Stimulated activated naive CD8-positive, alpha-beta T cell treated with anti-CD3 and anti-CD28 coated beads, Interleukin-15, amount 100 ng/mL, for 72 hours (primary cell): ENCODE results near the gene MS4A2.
"Not testable (repeated sequence)": the region's sequence is repeated elsewhere in the genome, so short reads cannot be mapped to it uniquely, and the experiment has no call there.

Experiments used
- ATAC-seq: fragments of 150-1000 bp; cut with Tn5 transposase; 2 replicates; pipeline ENCODE4 v1.10.0; 2021; ENCODE audit warnings: mild to moderate bottlenecking, moderate library complexity
- DNase-seq, 2 donors: peaks; one replicate each; pipeline ENCODE4 v3.0.0; 2021 to 2022
- H3K27ac Mint-ChIP-seq, 2 donors: one replicate each; pipeline ENCODE4 v1.8.0; 2022; ENCODE audit warnings: mild to moderate bottlenecking in 2 of 2, mixed read lengths in 2 of 2, moderate library complexity in 2 of 2
- H3K27me3 Mint-ChIP-seq: one replicate; pipeline ENCODE4 v1.8.0; 2022; ENCODE audit warnings: mixed read lengths
- H3K4me1 Mint-ChIP-seq: one replicate; pipeline ENCODE4 v1.8.0; 2022; ENCODE audit warnings: mild to moderate bottlenecking, mixed read lengths
- H3K4me3 Mint-ChIP-seq, 2 donors: one replicate each; pipeline ENCODE4 v1.8.0; 2022; ENCODE audit warnings: mild to moderate bottlenecking in 2 of 2, mixed read lengths in 2 of 2, moderate library complexity in 1 of 2
- H3K9me3 Mint-ChIP-seq, 2 donors: one replicate each; pipeline ENCODE4 v1.8.0; 2022; ENCODE audit warnings: mixed read lengths in 2 of 2

MS4A2 gene

GRCh38 chr11:60088364-60088763 is at the start of gene MS4A2:
MS4A2 (plus strand) TSS chr11:60088664; CDS start chr11:60088766, 102 bp downstream.
- no peak within 1 kb of the TSS for H3K27ac Mint-ChIP-seq
- H3K27me3 Mint-ChIP-seq = peaks cover 39% of the 10 kb centered on the region
- no peak for DNase-seq
- ATAC-seq = no peak
- H3K4me3 Mint-ChIP-seq = no peak within 1 kb of the TSS
- no peaks in the 10 kb centered on the region for H3K4me1 Mint-ChIP-seq
- no peaks in the 10 kb centered on the region for H3K9me3 Mint-ChIP-seq

DNA sequence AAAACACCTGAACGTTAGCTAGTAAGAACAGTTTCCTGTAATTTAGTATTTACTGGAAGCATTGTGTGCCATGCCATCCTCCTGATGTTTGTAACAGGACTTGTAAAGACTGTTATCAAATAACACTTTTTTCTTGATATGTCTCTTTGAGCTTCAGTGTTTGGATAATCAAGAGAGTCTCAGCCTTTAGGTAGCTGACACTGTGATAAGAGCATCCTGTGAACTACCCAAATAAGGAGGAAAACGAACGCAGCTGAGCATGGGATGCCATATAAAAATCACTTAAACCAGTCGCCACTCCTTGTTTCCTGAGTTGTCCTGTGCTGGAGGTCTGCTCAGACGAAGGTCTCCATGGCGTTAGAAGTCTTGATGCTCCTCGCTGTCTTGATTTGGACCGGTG is 48.4 kb upstream of the MS4A2 start, which contains the start of gene OOSP2:
Gene OOSP2 (plus strand): TSS at position 301 of the 400 bp plus-strand sequence. CDS start 51 bp downstream, at position 352.
- H3K27ac Mint-ChIP-seq = no peak within 1 kb of the TSS
- H3K4me3 Mint-ChIP-seq = no peak within 1 kb of the TSS
- H3K4me1 Mint-ChIP-seq = no peaks in the 10 kb centered on the region
- DNase-seq (no peak), ATAC-seq (no peak)
- H3K27me3 Mint-ChIP-seq = no peaks in the 10 kb centered on the region
- H3K9me3 Mint-ChIP-seq = no peaks in the 10 kb centered on the region

- not testable (repeated sequence) for H3K27ac Mint-ChIP-seq, ATAC-seq, H3K4me3 Mint-ChIP-seq, DNase-seq, H3K4me1 Mint-ChIP-seq, H3K9me3 Mint-ChIP-seq
- H3K27me3 Mint-ChIP-seq = peaks cover 22% of the 10 kb centered on the region
Measured at GRCh38 chr11:60050422-60050821, 38.0 kb upstream of the MS4A2 start.

DNA sequence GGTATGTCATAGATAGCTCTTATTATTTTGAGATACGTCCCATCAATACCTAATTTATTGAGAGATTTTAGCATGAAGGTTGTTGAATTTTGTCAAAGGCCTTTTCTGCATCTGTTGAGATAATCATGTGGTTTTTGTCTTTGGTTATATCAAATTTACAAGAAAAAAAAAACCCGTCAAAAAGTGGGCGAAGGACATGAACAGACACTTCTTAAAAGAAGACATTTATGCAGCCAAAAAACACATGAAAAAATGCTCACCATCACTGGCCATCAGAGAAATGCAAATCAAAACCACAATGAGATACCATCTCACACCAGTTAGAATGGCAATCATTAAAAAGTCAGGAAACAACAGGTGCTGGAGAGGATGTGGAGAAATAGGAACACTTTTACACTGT is 37.6 kb upstream of the MS4A2 start:
- peaks cover 18% of the 10 kb centered on the region for H3K27me3 Mint-ChIP-seq
- H3K27ac Mint-ChIP-seq, H3K4me1 Mint-ChIP-seq, DNase-seq, ATAC-seq, H3K4me3 Mint-ChIP-seq, H3K9me3 Mint-ChIP-seq: not testable (repeated sequence)

GRCh38 chr11:60056349-60056969 is 32.0 kb upstream of the MS4A2 start, which contains the start of gene MS4A3:
MS4A3 (plus strand) TSS chr11:60056665; CDS start chr11:60061161, 4,496 bp downstream.
- H3K27me3 Mint-ChIP-seq = peaks cover 8% of the 10 kb centered on the region
- H3K9me3 Mint-ChIP-seq = peaks cover 0 to 7% of the 10 kb centered on the region in 2 donors
- no peak within 1 kb of the TSS for H3K4me3 Mint-ChIP-seq
- H3K4me1 Mint-ChIP-seq = peaks cover 6% of the 10 kb centered on the region
- no peak for ATAC-seq
- H3K27ac Mint-ChIP-seq = no peak within 1 kb of the TSS
- no peak for DNase-seq

DNA sequence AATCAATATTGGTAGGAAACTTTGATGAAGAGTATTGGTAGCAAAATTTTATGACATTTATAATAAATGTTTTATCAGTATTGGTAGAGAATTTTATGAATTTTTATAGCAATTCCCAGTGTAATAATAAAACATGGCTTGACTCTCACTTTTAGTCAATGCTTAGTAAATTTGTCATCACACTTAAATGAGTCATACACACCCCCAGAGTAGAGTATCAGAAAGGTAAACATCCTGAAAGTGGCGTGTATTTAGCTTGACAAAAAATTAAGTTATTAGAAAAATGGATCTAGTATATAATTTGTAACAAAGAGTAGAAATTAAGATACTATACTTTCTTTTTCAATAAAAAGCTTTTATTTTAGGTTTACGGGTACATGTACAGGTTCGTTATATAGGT is 29.4 kb upstream of the MS4A2 start:
- DNase-seq (no peak), ATAC-seq (peak; percentile 53)
- H3K27ac Mint-ChIP-seq = no peak overlapping the region
- H3K27me3 Mint-ChIP-seq = peaks cover 15% of the 10 kb centered on the region
- peaks cover 6% of the 10 kb centered on the region for H3K4me1 Mint-ChIP-seq
- H3K4me3 Mint-ChIP-seq = no peak overlapping the region
- peaks cover 0 to 7% of the 10 kb centered on the region in 2 donors for H3K9me3 Mint-ChIP-seq

- peaks cover 0 to 7% of the 10 kb centered on the region in 2 donors for H3K9me3 Mint-ChIP-seq
- peaks cover 6% of the 10 kb centered on the region for H3K4me1 Mint-ChIP-seq
- DNase-seq = no peak
- no peak overlapping the region for H3K4me3 Mint-ChIP-seq
- peak overlapping the region in 1 of 2 donors; percentile 13 for H3K27ac Mint-ChIP-seq
- ATAC-seq = no peak
- H3K27me3 Mint-ChIP-seq = peaks cover 13% of the 10 kb centered on the region
Measured at GRCh38 chr11:60059521-60060240, 28.8 kb upstream of the MS4A2 start.

GRCh38 chr11:60064111-60064510 is 24.4 kb upstream of the MS4A2 start:
- H3K27me3 Mint-ChIP-seq = peaks cover 7% of the 10 kb centered on the region
- H3K4me3 Mint-ChIP-seq = no peak overlapping the region
- H3K4me1 Mint-ChIP-seq = peaks cover 6% of the 10 kb centered on the region
- DNase-seq (no peak), ATAC-seq (no peak)
- peaks cover 0 to 7% of the 10 kb centered on the region in 2 donors for H3K9me3 Mint-ChIP-seq
- no peak overlapping the region for H3K27ac Mint-ChIP-seq

- no peaks in the 10 kb centered on the region for H3K9me3 Mint-ChIP-seq
- no peak for DNase-seq
- no peak overlapping the region for H3K27ac Mint-ChIP-seq
- peaks cover 7% of the 10 kb centered on the region for H3K27me3 Mint-ChIP-seq
- ATAC-seq = no peak
- H3K4me1 Mint-ChIP-seq = no peaks in the 10 kb centered on the region
- no peak overlapping the region for H3K4me3 Mint-ChIP-seq
Measured at GRCh38 chr11:60065801-60066200, 22.7 kb upstream of the MS4A2 start.

DNA sequence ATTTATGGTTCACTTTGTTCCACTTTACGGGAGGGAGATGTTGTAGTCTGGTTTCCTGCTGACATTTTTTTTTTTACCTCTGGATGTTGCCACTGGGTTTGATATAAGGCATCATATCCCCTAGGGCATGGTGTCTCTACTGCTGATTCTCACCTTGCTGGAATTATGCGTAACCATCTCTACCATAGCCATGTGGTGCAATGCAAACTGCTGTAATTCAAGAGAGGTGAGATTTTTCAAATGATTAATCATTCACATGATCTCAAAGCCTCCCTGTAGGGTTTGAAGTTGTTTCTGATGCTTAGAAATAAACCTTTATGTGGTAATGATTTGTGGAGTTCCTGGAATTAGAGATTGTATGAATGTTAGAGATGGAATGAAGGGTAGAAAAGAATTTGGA is 19.0 kb upstream of the MS4A2 start:
- no peak overlapping the region for H3K27ac Mint-ChIP-seq
- H3K4me3 Mint-ChIP-seq = no peak overlapping the region
- no peak for DNase-seq

GRCh38 chr11:60071644-60072043 is 16.8 kb upstream of the MS4A2 start:
- H3K27ac Mint-ChIP-seq, H3K9me3 Mint-ChIP-seq, ATAC-seq, H3K4me3 Mint-ChIP-seq, H3K27me3 Mint-ChIP-seq, H3K4me1 Mint-ChIP-seq, DNase-seq: not testable (repeated sequence)

More for the DNA sequence above, 19.0 kb upstream of the MS4A2 start:
- H3K27me3 Mint-ChIP-seq = peaks cover 7% of the 10 kb centered on the region
- ATAC-seq = no peak
- H3K9me3 Mint-ChIP-seq = peaks cover 0 to 5% of the 10 kb centered on the region in 2 donors
- H3K4me1 Mint-ChIP-seq = no peaks in the 10 kb centered on the region

DNA sequence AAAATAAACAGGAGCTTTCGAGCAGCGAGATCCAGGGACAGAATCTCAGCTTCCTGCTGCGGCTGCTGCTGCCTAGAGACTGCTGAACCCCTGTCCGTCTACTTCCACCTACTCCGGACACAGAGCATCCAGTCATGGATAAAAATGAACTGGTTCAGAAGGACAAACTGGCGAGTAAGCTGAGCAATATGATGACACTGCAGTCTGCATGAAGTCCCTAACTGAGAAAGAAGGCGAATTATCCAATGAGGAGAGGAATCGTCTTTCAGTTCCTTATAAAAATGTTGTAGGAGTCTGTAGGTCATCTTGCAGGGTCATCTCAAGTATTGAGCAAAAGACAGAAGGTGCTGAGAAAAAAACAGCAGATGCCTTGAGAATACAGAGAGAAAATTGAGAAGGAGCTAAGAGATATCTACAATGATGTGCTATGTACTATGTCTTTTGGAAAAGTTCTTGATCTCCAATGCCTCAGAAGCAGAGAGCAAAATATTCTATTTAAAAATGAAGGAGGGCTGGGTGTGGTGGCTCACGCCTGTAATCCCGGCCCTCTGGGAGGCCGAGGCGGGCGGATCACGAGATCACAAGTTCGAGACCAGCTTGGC is 11.1 kb upstream of the MS4A2 start:
- no peak overlapping the region for H3K4me3 Mint-ChIP-seq
- no peaks in the 10 kb centered on the region for H3K4me1 Mint-ChIP-seq
- H3K27ac Mint-ChIP-seq = no peak overlapping the region
- DNase-seq = no peak
- peaks cover 10% of the 10 kb centered on the region for H3K27me3 Mint-ChIP-seq
- H3K9me3 Mint-ChIP-seq = peaks cover 4 to 7% of the 10 kb centered on the region in 2 donors
- ATAC-seq = no peak

GRCh38 chr11:60077981-60078380 is 10.5 kb upstream of the MS4A2 start:
- no peaks in the 10 kb centered on the region for H3K4me1 Mint-ChIP-seq
- no peak for ATAC-seq

DNA sequence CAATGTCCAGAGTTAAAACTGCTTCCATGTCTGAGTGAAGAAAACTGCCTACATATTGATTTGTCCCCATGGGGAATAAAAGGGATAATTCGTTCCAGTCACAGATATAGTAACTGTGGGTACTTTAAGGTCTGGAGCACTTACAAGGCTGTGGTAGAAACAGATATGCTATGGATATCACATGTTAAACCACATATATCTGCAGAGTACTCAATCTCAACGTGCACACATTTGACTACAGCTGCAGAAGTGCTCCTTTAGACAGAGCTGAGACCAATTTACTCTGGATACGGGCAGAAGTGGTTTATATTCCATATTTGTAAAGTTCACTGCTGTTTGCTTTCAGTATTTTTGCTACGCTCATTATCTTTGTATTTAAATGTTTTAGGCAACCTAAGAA is 9.7 kb upstream of the MS4A2 start:
- DNase-seq (no peak), ATAC-seq (no peak)
- H3K27ac Mint-ChIP-seq = no peak overlapping the region
- H3K4me1 Mint-ChIP-seq = no peaks in the 10 kb centered on the region
- H3K9me3 Mint-ChIP-seq = peaks cover 4 to 7% of the 10 kb centered on the region in 2 donors
- H3K4me3 Mint-ChIP-seq = no peak overlapping the region
- peaks cover 11% of the 10 kb centered on the region for H3K27me3 Mint-ChIP-seq

More at GRCh38 chr11:60077981-60078380, 10.5 kb upstream of the MS4A2 start:
- Mint-ChIP-seq H3K4me3 (no peak overlapping the region), H3K27me3 (peaks cover 14% of the 10 kb centered on the region), H3K27ac (no peak overlapping the region), H3K9me3 (peaks cover 4 to 7% of the 10 kb centered on the region in 2 donors)
- DNase-seq = no peak

GRCh38 chr11:60080535-60080934 is 7.9 kb upstream of the MS4A2 start:
- no peak for ATAC-seq
- Mint-ChIP-seq H3K27me3 (peaks cover 27% of the 10 kb centered on the region), H3K4me3 (no peak overlapping the region), H3K9me3 (peaks cover 4 to 7% of the 10 kb centered on the region in 2 donors), H3K4me1 (no peaks in the 10 kb centered on the region), H3K27ac (no peak overlapping the region)
- DNase-seq = no peak
